K562 (cell line): ENCODE data around the gene PRKCSH. TPM values are rescaled to one million over a fixed set of nuclear protein-coding genes. Genes with fewer than 3 reads are reported as not detected.
"Not testable (repeated sequence)": the region's sequence is repeated elsewhere in the genome, so short reads cannot be mapped to it uniquely, and the experiment has no call there.

ENCODE experiments used
- ATAC-seq: fragments of 200-7000 bp; cut with Tn5 transposase; 3 replicates; pipeline ENCODE4 v1.9.1; 2020; ENCODE audit warnings: moderate library complexity
- BruUV-seq: library from RNA; stranded (reverse); fragments of 400-500 nt; replicated peaks from 2 replicates; lab custom pipeline; 2021; lab: Mats Ljungman, UMichigan
- CTCF ChIA-PET: fragments of 300-600 bp; formaldehyde crosslinking; extraction: SDS; loops from one replicate; lab custom pipeline; 2021; ENCODE audit warnings: low intra/inter-chr PET ratio; lab: Yijun Ruan, JAX
- POLR2A ChIA-PET: fragments of 300-600, 350-650 bp; sonication (Branson Sonifier 250); formaldehyde crosslinking; extraction: SDS; loops from one replicate; lab custom pipeline; 2021; ENCODE audit warnings: antibody characterized with exemption, inconsistent platforms; lab: Yijun Ruan, JAX
- DNase-seq, 4 experiments: peaks; one replicate each; pipeline versions ENCODE4 v3.0.0 to v3.0.0-alpha.2; 2011 to 2018; ENCODE audit warnings: low spot score in 3 of 4, mixed read lengths in 3 of 4; ENCODE audit errors: extremely low read depth in 1 of 4
- FAIRE-seq: peaks from 2 replicates; lab custom pipeline; 2011; peaks lifted over from hg19 to GRCh38; lab: Jason Lieb, UNC
- H2AFZ ChIP-seq: 2 replicates; pipeline ENCODE4 v1.6.0; 2011; ENCODE audit warnings: low read depth, low read length, control low read depth, inconsistent platforms
- H3K27ac ChIP-seq: fragments of 200-600 bp; 3 replicates; pipeline ENCODE4 v1.8.0; 2011; ENCODE audit warnings: low read depth, mild to moderate bottlenecking, control low read depth, inconsistent platforms, low read length, moderate library complexity, mixed read lengths; ENCODE audit errors: extremely low read depth
- H3K27me3 ChIP-seq, 2 experiments: fragments of 300-600 bp in 1 of 2; 2 replicates in 1 of 2; 3 replicates in 1 of 2; pipeline versions ENCODE4 v1.6.0 to v1.8.0; 2011; ENCODE audit warnings: inconsistent platforms in 2 of 2, low read length in 2 of 2, mild to moderate bottlenecking in 1 of 2, mixed read lengths in 1 of 2, moderate library complexity in 1 of 2; ENCODE audit not compliant: control insufficient read depth in 2 of 2, insufficient read depth in 2 of 2
- H3K36me3 ChIP-seq: fragments of 300-600 bp; 3 replicates; pipeline ENCODE4 v1.8.0; 2011; ENCODE audit warnings: mild to moderate bottlenecking, low read length, inconsistent platforms; ENCODE audit not compliant: control insufficient read depth, insufficient read depth
- H3K4me1 ChIP-seq, 2 experiments: fragments of 200-600 bp in 1 of 2; replicated peaks in 1 of 2; 2 replicates in 1 of 2; 3 replicates in 1 of 2; pipeline versions ENCODE4 v1.5.1 to v1.8.0; 2011; ENCODE audit warnings: inconsistent platforms in 2 of 2, low read length in 2 of 2, mild to moderate bottlenecking in 1 of 2, mixed read lengths in 1 of 2, moderate library complexity in 1 of 2; ENCODE audit not compliant: control insufficient read depth in 2 of 2, insufficient read depth in 2 of 2
- H3K4me2 ChIP-seq: 2 replicates; pipeline ENCODE4 v1.6.1; 2011; ENCODE audit warnings: low read length, control low read depth, inconsistent platforms, mixed read lengths; ENCODE audit not compliant: insufficient read depth
- H3K4me3 ChIP-seq: fragments of 200-600 bp; sonication (generic), shearing (Covaris generic); 2 replicates; pipeline ENCODE4 v1.5.1; 2016; ENCODE audit warnings: control low read depth, inconsistent platforms
- H3K79me2 ChIP-seq: fragments of 200-600 bp; 3 replicates; pipeline ENCODE4 v1.8.0; 2011; ENCODE audit warnings: low read length, inconsistent platforms; ENCODE audit not compliant: control insufficient read depth, insufficient read depth
- H3K9ac ChIP-seq, 2 experiments: 2 replicates each; pipeline versions ENCODE4 v1.6.0 to v1.6.1; 2011; ENCODE audit warnings: low read depth in 2 of 2, low read length in 2 of 2, control low read depth in 1 of 2, inconsistent platforms in 1 of 2, mild to moderate bottlenecking in 1 of 2, mixed read lengths in 1 of 2; ENCODE audit not compliant: insufficient read depth in 1 of 2
- H3K9me1 ChIP-seq: one replicate; pipeline ENCODE4 v1.6.0; 2011; ENCODE audit warnings: inconsistent platforms, mild to moderate bottlenecking, low read length, moderate library complexity; ENCODE audit not compliant: control insufficient read depth, insufficient read depth
- H3K9me3 ChIP-seq: replicated peaks from 2 replicates; pipeline ENCODE4 v1.5.1; 2011; ENCODE audit warnings: low read depth, low read length, inconsistent platforms; ENCODE audit not compliant: control insufficient read depth, insufficient read depth
- H4K20me1 ChIP-seq: replicated peaks from 2 replicates; pipeline ENCODE4 v1.6.1; 2011; ENCODE audit warnings: low read length, inconsistent platforms, mixed read lengths; ENCODE audit not compliant: control insufficient read depth, insufficient read depth
- BCOR ChIP-seq: fragments of 450-650 bp; IDR thresholded peaks from 2 replicates; pipeline ENCODE4 v1.6.1; 2016
- EGR1 ChIP-seq: fragments of 450-650 bp; conservative IDR thresholded peaks from 2 replicates; pipeline ENCODE4 v1.6.1; 2017; ENCODE audit warnings: mild to moderate bottlenecking
- NFRKB ChIP-seq: fragments of 450-650 bp; IDR thresholded peaks from 2 replicates; pipeline ENCODE4 v1.6.1; 2016; ENCODE audit warnings: low read depth
- RBM25 ChIP-seq: fragments of 200-400 bp; formaldehyde crosslinking; IDR thresholded peaks from 2 replicates; pipeline ENCODE4 v1.6.1; 2018; ENCODE audit warnings: low read length, low read depth, moderate library complexity; ENCODE audit not compliant: severe bottlenecking
- ZFP36 ChIP-seq: fragments of 150-350 bp; IDR thresholded peaks from 2 replicates; pipeline ENCODE4 v1.6.1; 2018; ENCODE audit warnings: low read length, low read depth; ENCODE audit not compliant: partially characterized antibody
- ZNF717 ChIP-seq: fragments of 250-450 bp; sonication (Bioruptor Pico); IDR thresholded peaks from 2 replicates; pipeline ENCODE4 v1.5.0; 2021
- WGBS: fragments of 100-300 bp; shearing (Covaris generic); methylation state at CpG from one replicate; pipeline ENCODE4 v1.1.6; 2016; ENCODE audit warnings: low coverage, mixed read lengths; ENCODE audit not compliant: insufficient coverage; ENCODE audit errors: missing lambda C conversion rate; 5-methylcytosine and 5-hydroxymethylcytosine counted together
- in situ Hi-C: fragments of 300-500 bp; cut with MboI; formaldehyde crosslinking; loops from 4 replicates; pipeline ENCODE4 v1.15.0; 2018; ENCODE audit warnings: inconsistent platforms, mixed read lengths
- intact Hi-C: fragments of 100-400 bp; cut with micrococcal nuclease; formaldehyde crosslinking; loops from 2 replicates; pipeline ENCODE4 v1.14.2; 2022
- polyA plus RNA-seq, 8 experiments: library from polyadenylated mRNA; depleted of rRNA in 4 of 8; stranded (reverse) in 5 of 8; unstranded in 3 of 8; fragments of >200 nt; fragmentation: Nextera tagmentation in 2 of 8; fragmentation: Illumina TruSeq in 1 of 8; extraction: Ambion mirVana in 2 of 8; extraction: Trizol in 1 of 8; gene quantifications; 2 replicates each; pipeline versions ENCODE4 v1.2.1 to v1.2.3, GENCODE V29; 2011 to 2014; ENCODE audit warnings: inconsistent platforms in 1 of 8, missing spikeins in 1 of 8
- total RNA-seq, 7 experiments: library from RNA; depleted of rRNA in 6 of 7; stranded (reverse); fragments of >200 nt in 6 of 7; fragmentation: Illumina TruSeq in 2 of 7; extraction: Trizol in 2 of 7; gene quantifications; 2 replicates each; pipeline versions ENCODE4 v1.2.1 to v1.2.3, GENCODE V29; 2011 to 2021; ENCODE audit warnings: low replicate concordance in 1 of 7

Gene PRKCSH
- total and polyA plus RNA-seq, 9 of the 15 experiments (the other 6 are each of a cell fraction or from before 2014, with no cell fraction given), result 2.3 to 297 (median 48.1) TPM

- ATAC-seq, result no peak
- WGBS, result 79% methylated on average over 22 of the region's 44 CpGs
- in situ Hi-C loops, result no loop called here
These were observed 29.4 kb upstream of the PRKCSH start for GRCh38 chr19:11405846-11406643.

DNA sequence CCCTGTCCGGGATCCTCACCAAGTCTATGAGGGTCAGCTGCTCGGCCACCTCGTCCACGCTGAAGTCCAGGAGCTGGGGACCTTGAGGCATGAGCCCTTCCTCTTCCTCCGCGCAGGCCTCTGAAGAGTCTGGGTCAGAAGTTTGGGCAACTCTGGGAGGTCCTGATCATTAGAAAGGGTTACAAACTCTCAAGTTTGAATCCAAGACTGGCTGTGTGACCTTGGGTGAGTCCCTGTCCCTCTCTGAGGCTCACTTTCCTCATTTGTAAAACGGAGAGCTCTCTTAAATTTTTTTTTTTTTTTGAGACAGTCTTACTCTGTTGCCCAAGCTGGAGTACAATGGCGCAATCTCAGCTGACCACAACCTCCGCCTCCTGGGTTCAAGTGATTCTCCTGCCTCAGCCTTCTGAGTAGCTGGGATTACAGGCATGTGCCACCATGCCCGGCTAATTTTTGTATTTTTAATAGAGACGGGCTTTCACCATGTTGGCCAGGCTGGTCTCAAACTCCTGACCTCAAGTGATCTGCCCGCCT is 28.7 kb upstream of the PRKCSH start:
- 76% methylated on average over 12 of the region's 12 CpGs for WGBS
- intact Hi-C loops, H3K27me3 ChIP-seq, BruUV-seq, in situ Hi-C loops, H3K9me1 ChIP-seq, H2AFZ ChIP-seq, H3K4me3 ChIP-seq, H3K27ac ChIP-seq, H3K79me2 ChIP-seq, H3K36me3 ChIP-seq, H3K9me3 ChIP-seq, H3K4me2 ChIP-seq, FAIRE-seq, DNase-seq, ATAC-seq, H4K20me1 ChIP-seq, H3K9ac ChIP-seq: not testable (repeated sequence)
- peaks cover 6 to 14% of the 10 kb centered on the region in 2 experiments; a peak in 4 of 5 replicates for H3K4me1 ChIP-seq
- CTCF ChIA-PET, result interaction anchor here (0.6 kb wide), 1 partner anchor 49 kb away, joined by 4 read pairs; no protein-coding TSS in a partner anchor
- TF ChIP-seq BCOR (peak; percentile 73), ZFP36 (peak; percentile 61), RBM25 (peak; percentile 47)
- POLR2A ChIA-PET, result interaction anchor here (0.6 to 1.2 kb wide), 3 partner anchors 9 to 29 kb away, joined by 3 to 4 read pairs (median 3); partner anchors contain the start of genes EPOR, ODAD3 and PRKCSH

More at GRCh38 chr19:11405846-11406643, 29.4 kb upstream of the PRKCSH start:
- Histone ChIP-seq H3K27me3 (no peaks in the 10 kb centered on the region), H3K36me3 (no peaks in the 10 kb centered on the region), H3K4me2 (no peak overlapping the region), H3K9ac (no peak overlapping the region; a peak in 1 of 4 replicates), H3K9me1 (no peaks in the 10 kb centered on the region), H3K27ac (no peak overlapping the region), H3K4me1 (peaks cover 6 to 14% of the 10 kb centered on the region in 2 experiments; a peak in 4 of 5 replicates), H4K20me1 (no peaks in the 10 kb centered on the region), H3K4me3 (no peak overlapping the region), H3K79me2 (no peaks in the 10 kb centered on the region), H3K9me3 (no peaks in the 10 kb centered on the region), H2AFZ (no peak overlapping the region)
- ChIA-PET CTCF (interaction anchor here (0.6 kb wide), 1 partner anchor 49 kb away, joined by 4 read pairs; no protein-coding TSS in a partner anchor), POLR2A (interaction anchor here (0.6 to 1.3 kb wide), 5 partner anchors 9 to 32 kb away, joined by 3 to 4 read pairs (median 3); partner anchors contain the start of genes EPOR, ODAD3 and PRKCSH)
- no peak for TF ChIP-seq NFRKB
- TF ChIP-seq EGR1, result peak; percentile 19; the same call in 1 of the 2 replicates
- no peak for TF ChIP-seq ZNF717 (CRISPR knock-in tag)
- DNase-seq (peak in 1 of 4 experiments; percentile 6), FAIRE-seq (no peak)
- intact Hi-C loops, result no loop called here
- BruUV-seq, result no TSS peak
